ENCODE results near the gene TMED1.

DNA sequence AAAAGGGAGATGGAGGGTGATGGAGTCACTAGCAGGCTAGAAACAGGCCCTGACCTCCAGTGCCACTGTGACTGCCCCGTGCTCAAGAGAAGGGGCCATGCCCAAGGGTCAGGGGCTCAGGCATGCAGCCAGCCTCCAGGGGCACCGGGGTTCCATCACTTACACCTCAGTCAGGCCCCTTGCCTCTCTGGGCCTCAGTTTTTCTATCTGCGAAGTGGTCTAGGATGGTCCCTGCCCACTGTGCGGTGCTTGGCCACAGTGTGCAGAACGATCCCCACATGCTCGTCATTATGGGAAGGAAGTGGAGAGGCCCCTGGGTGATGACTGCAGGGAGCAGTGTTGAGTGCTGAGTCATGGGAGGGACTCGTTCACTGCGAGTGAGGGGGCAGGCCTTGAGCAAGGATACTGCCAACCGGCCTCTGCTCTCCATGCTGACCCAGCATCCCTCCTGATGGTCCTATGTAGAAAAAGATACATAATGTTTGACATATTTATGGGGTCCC lies 23.1 kb downstream of the TMED1 start:
- TF ChIP-seq, protein P1, sequence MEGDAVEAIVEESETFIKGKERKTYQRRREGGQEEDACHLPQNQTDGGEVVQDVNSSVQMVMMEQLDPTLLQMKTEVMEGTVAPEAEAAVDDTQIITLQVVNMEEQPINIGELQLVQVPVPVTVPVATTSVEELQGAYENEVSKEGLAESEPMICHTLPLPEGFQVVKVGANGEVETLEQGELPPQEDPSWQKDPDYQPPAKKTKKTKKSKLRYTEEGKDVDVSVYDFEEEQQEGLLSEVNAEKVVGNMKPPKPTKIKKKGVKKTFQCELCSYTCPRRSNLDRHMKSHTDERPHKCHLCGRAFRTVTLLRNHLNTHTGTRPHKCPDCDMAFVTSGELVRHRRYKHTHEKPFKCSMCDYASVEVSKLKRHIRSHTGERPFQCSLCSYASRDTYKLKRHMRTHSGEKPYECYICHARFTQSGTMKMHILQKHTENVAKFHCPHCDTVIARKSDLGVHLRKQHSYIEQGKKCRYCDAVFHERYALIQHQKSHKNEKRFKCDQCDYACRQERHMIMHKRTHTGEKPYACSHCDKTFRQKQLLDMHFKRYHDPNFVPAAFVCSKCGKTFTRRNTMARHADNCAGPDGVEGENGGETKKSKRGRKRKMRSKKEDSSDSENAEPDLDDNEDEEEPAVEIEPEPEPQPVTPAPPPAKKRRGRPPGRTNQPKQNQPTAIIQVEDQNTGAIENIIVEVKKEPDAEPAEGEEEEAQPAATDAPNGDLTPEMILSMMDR (IDR thresholded peaks at IDR 0.05; ENCODE audit: low read length) = no peak
- no peak for TF ChIP-seq EZH2 (IDR thresholded peaks at IDR 0.05; ENCODE audit: borderline replicate concordance, low read length)

All from OCI-LY1 (cell line).